Ascending aorta (tissue), 2 donors: ENCODE results near the gene KIDINS220. TPM values are rescaled to one million over a fixed set of nuclear protein-coding genes. Genes with fewer than 3 reads are reported as not detected.

Experiments
- DNase-seq, 2 donors: peaks; one replicate each; pipeline ENCODE4 v3.0.0-alpha.2; 2019; ENCODE audit warnings: low spot score in 2 of 2
- H3K27ac ChIP-seq, 2 donors: fragments of 200-600 bp; sonication (generic); one replicate each; pipeline ENCODE4 v1.5.1; 2016 to 2017; ENCODE audit warnings: mild to moderate bottlenecking in 1 of 2
- H3K27me3 ChIP-seq: fragments of 200-600 bp; sonication (generic); one replicate; pipeline ENCODE4 v1.5.1; 2017
- H3K36me3 ChIP-seq, 2 donors: fragments of 200-600 bp; sonication (generic); one replicate each; pipeline ENCODE4 v1.5.1; 2016
- H3K4me1 ChIP-seq, 2 donors: fragments of 200-600 bp; sonication (generic); one replicate each; pipeline ENCODE4 v1.5.1; 2016 to 2017; ENCODE audit warnings: mild to moderate bottlenecking in 1 of 2
- H3K4me3 ChIP-seq, 2 donors: fragments of 200-600 bp; sonication (generic); one replicate each; pipeline ENCODE4 v1.5.1; 2016 to 2017; ENCODE audit warnings: mild to moderate bottlenecking in 1 of 2
- H3K9me3 ChIP-seq, 2 donors: fragments of 200-600 bp; sonication (generic); one replicate each; pipeline ENCODE4 v1.5.1; 2016
- CTCF ChIP-seq, 3 experiments: fragments of 200-600 bp in 2 of 3; fragments of 450-650 bp in 1 of 3; sonication (generic) in 2 of 3; IDR thresholded peaks; one replicate each; pipeline ENCODE4 v1.5.1; 2016 to 2019; ENCODE audit warnings: antibody characterized with exemption in 3 of 3, mild to moderate bottlenecking in 1 of 3, moderate library complexity in 1 of 3
- intact Hi-C: fragments of 100-400 bp; cut with DNase I; formaldehyde crosslinking; loops from one replicate; pipeline ENCODE4 v1.15.1; 2023
- total RNA-seq: library from RNA; depleted of rRNA; stranded (reverse); fragments of >200 nt; gene quantifications from one replicate; pipeline ENCODE4 v1.1.0, GENCODE V29; 2016

KIDINS220 gene
- total RNA-seq, 1 donor from 2014 or later, result 59.1 TPM

- Histone ChIP-seq H3K4me3 (no peak overlapping the region), H3K4me1 (no peaks in the 10 kb centered on the region), H3K27me3 (no peaks in the 10 kb centered on the region), H3K27ac (no peak overlapping the region), H3K9me3 (no peaks in the 10 kb centered on the region), H3K36me3 (no peaks in the 10 kb centered on the region)
- intact Hi-C loops, result no loop called here
- TF ChIP-seq CTCF (IDR thresholded peaks at IDR 0.05), result no peak
- no peak for DNase-seq
Observed at GRCh38 chr2:8851811-8852560, 14.6 kb upstream of the KIDINS220 start.

GRCh38 chr2:8850845-8851487 is 13.6 kb upstream of the KIDINS220 start:
- no peak for TF ChIP-seq CTCF (IDR thresholded peaks at IDR 0.05)
- Histone ChIP-seq H3K9me3 (no peaks in the 10 kb centered on the region), H3K36me3 (no peaks in the 10 kb centered on the region), H3K4me1 (no peaks in the 10 kb centered on the region), H3K27ac (no peak overlapping the region), H3K27me3 (no peaks in the 10 kb centered on the region), H3K4me3 (no peak overlapping the region)
- DNase-seq, result no peak
- intact Hi-C loops, result no loop called here

- intact Hi-C loops, result no loop called here
- Histone ChIP-seq H3K9me3 (no peaks in the 10 kb centered on the region), H3K27me3 (no peaks in the 10 kb centered on the region), H3K4me1 (no peaks in the 10 kb centered on the region), H3K36me3 (no peaks in the 10 kb centered on the region), H3K27ac (no peak overlapping the region), H3K4me3 (no peak overlapping the region)
- DNase-seq, result no peak
- no peak for TF ChIP-seq CTCF (IDR thresholded peaks at IDR 0.05)
Observed at GRCh38 chr2:8849327-8849726, 11.9 kb upstream of the KIDINS220 start.

- intact Hi-C loops, result no loop called here
- no peak for DNase-seq
- Histone ChIP-seq H3K36me3 (no peaks in the 10 kb centered on the region), H3K27ac (no peak overlapping the region), H3K4me1 (no peaks in the 10 kb centered on the region), H3K9me3 (no peaks in the 10 kb centered on the region), H3K27me3 (no peaks in the 10 kb centered on the region), H3K4me3 (no peak overlapping the region)
- no peak for TF ChIP-seq CTCF (IDR thresholded peaks at IDR 0.05)
Observed at GRCh38 chr2:8848328-8849100, 11.1 kb upstream of the KIDINS220 start.

GRCh38 chr2:8847400-8847799 is 10.0 kb upstream of the KIDINS220 start:
- TF ChIP-seq CTCF (IDR thresholded peaks at IDR 0.05), result no peak
- no peaks in the 10 kb centered on the region for H3K27me3 ChIP-seq
- DNase-seq, result no peak
- H3K4me1 ChIP-seq, result no peaks in the 10 kb centered on the region
- H3K36me3 ChIP-seq, result no peaks in the 10 kb centered on the region
- intact Hi-C loops, result no loop called here
- no peak overlapping the region for H3K27ac ChIP-seq
- no peaks in the 10 kb centered on the region for H3K9me3 ChIP-seq
- no peak overlapping the region for H3K4me3 ChIP-seq
